SW 1271 (cell line): ENCODE results near the gene NEK1.
"Not testable (repeated sequence)": the region's sequence is repeated elsewhere in the genome, so short reads cannot be mapped to it uniquely, and the experiment has no call there.

Experiments
- DNase-seq, 2 experiments: peaks; one replicate each; lab custom pipeline; 2025; lab: John Stamatoyannopoulos, UW

NEK1 gene

DNA sequence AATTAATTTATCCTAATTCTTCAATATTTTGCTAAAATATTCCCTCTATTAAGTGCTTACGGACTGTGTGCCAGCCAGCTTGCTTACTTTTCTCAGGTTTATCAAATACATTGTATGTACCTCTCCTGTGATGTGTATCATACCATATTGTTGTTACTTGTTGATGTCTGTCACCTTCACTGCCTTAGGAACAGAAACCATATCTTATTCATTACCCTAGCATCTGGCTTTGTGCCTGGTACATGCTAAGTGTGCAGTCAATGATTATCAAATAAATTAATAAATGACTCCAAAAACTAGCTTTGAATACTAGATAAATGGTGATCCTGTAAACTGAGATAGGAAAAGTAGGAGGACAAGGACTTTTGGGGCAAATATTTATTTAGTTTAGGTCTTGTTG, 14.9 kb upstream of the NEK1 start:
- DNase-seq: no peak

- DNase-seq: no peak
Measured at GRCh38 chr4:169626331-169627282, 14.2 kb upstream of the NEK1 start.

- no peak for DNase-seq
Measured at GRCh38 chr4:169625886-169626285, 13.5 kb upstream of the NEK1 start.

DNA sequence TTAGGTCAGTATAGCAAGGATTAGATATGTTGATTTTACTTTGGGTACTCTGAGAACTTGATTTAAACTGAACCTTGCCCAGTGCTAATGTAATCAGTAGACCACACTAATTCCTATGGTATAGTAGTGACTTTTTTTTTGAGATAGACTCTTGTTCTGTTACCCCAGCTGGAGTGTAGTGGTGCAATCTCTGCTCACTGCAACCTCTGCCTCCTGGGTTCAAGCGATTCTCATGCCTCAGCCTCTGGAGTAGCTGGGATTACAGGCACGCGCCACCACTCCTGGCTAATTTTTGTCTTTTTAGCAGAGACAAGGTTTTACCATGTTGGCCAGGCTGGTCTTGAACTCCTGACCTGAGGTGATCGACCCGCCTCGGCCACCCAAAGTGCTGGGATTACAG, 11.6 kb upstream of the NEK1 start:
- DNase-seq: not testable (repeated sequence)

GRCh38 chr4:169622566-169622965, 10.2 kb upstream of the NEK1 start:
- peak in 1 of 2 experiments; percentile 19 for DNase-seq

- peak; percentile 4 to 45 for DNase-seq
Measured at GRCh38 chr4:169621731-169622492, 9.5 kb upstream of the NEK1 start.

DNA sequence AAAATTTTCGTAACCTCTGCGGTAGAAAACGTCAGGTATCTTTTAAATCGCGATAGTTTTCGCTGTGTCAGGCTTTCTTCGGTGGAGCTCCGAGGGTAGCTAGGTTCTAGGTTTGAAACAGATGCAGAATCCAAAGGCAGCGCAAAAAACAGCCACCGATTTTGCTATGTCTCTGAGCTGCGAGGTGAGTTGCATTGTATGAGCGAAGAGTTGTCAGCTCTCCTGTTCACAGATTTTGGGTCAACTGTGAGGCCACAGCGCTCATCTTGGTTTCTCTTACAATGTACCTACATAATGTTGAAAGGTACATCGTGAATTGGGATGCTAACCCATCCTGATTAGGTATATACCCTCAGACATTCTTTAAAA, 8.5 kb upstream of the NEK1 start:
- no peak for DNase-seq

- peak; percentile 90 for DNase-seq
Measured at GRCh38 chr4:169619958-169620879, 7.8 kb upstream of the NEK1 start, which contains the start of gene CLCN3. CLCN3 (plus strand) TSS chr4:169620578; CDS start chr4:169635929, 15,351 bp downstream.

GRCh38 chr4:169619518-169619957, 7.2 kb upstream of the NEK1 start:
- peak in 1 of 2 experiments; percentile 61 for DNase-seq

- DNase-seq: no peak
Measured at GRCh38 chr4:169618986-169619385, 6.6 kb upstream of the NEK1 start.

- DNase-seq: no peak
Measured at GRCh38 chr4:169618286-169618685, 5.9 kb upstream of the NEK1 start.

DNA sequence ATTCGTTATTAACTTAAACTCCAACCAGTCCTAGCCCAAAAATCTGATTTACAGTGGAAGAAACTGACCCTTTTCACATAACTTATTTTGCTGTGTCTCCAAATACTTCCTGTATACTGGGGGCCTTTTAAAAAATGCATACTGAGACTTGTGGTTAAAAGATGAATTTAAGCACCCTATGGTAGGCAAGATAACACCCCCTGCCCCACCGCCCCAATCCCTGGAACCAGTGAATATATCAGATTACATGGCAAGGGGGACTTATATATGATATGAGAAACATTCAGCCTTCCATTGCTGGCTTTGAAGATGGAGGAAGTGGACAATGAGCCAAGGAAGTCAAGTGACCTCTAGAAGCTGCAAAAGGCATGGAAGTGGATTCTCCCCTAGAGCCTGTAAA, 4.9 kb upstream of the NEK1 start:
- no peak for DNase-seq

- DNase-seq: no peak
Measured at GRCh38 chr4:169616846-169617245, 4.5 kb upstream of the NEK1 start.

DNA sequence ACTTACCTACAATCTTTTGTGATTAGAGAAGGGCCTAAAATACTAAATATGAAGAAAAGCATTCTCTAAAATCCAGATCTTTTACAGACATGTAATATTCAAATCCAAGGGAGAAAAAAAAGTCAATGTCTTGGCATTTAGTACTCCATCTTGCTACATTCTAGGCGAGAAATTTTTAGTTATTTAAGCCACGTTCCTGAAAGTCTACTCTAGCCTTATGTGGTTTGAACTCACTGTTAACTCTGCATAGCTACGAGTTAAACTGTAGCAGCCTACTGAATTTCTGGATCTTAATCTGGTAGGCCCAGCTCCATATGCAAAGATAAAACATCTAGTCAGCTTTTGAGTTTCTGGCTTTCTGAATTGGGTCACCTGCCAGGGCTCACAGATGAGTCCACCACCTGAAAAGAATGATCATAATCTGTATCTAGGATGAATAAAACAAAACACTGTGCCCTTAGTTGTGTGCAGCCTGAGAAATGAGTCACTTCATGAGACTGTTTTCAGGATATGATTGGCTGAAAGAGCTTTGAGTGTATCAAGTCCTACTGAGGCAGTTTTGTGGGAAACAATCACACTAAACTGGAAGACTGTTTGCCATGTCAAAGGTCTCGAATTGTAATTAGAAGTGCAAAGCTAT, 3.2 kb upstream of the NEK1 start:
- DNase-seq: no peak

DNA sequence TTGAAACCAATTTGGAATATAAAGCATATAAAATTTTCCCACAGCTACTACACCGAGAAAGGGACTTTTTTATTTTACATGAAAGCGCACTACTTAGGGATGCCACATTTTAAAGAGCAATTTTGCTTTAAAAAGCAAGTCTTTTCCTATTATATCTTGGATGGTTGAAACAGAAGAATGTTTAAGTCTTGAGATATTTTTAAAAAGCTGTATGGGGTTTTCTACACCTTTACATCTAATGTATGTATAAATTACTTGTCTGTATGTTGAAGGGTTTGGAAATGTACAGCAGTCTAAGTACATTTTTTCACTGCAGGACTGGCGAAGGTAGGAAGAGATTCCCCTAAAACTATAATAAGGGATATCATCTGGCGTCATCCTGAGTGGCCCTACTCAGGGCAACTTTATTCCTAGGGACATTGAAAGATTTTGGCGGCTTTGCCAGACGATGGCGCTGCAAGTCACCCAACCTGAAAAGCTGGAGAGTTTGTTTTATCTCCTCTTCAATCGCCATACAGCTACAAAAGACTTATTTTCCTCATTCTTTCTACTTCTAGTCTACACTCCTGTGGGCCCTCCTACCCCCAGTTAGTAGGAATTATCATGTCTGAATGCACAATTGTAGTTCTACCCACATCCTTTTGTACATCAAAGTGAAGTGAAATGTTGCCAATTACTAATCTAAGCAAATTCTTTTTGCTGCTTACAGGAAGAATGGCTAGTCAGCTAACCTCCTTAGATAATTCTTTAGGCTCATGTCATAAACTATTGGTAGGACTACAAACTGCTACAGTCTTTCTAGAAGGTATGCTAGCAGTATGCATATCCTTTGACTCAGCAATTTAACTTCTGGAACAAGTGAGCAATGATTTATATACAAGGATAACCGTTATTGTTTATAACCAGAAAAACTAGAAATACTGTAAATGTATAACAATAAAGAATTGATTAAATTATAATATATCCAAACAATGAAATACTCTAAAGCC, 782 bp upstream of the NEK1 start:
- peak; percentile 22 to 73 for DNase-seq

- no peak for DNase-seq
Measured at GRCh38 chr4:169611157-169611556, 1.2 kb downstream of the NEK1 start.

- no peak for DNase-seq
Measured at GRCh38 chr4:169604903-169605331, 7.5 kb downstream of the NEK1 start.

DNA sequence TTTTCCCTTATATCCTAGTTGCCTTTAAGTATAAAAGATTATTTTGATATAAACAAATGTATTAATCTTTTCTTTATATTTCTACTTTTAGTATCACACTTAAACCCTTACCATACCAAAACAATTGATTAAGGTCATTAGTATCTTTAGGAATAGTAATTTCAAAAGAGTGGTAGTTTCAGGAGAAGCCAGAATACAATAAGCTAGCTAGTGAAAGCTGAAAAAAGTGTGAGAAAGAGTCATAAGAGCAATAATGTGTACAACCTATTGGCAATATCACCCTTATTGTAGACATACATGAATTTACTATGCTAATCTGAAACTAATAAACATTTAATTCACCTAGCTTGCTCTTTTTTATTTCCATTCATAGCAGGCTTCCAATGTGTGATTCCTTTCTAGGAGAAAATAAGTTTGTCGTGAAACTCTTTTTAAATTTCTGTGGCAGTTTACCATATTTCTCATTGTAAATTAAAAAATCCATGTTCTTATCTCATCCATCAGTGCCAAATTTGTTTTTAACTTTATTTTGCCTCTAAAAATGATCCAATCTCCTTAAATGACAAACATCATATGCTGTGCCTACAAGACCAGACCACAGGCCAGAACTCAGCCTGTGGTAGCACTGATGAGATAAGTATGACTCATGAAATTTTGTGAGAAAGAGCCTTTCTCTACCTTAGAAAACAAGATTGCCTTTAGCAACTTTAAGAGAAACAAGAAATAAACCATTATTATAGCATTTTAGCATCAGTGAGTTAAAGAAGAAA, 8.1 kb downstream of the NEK1 start:
- no peak for DNase-seq

GRCh38 chr4:169603312-169603711, 9.1 kb downstream of the NEK1 start:
- DNase-seq: no peak
